ENCODE data around the gene LSMEM2. TPM values are rescaled to one million over a fixed set of nuclear protein-coding genes. Genes with fewer than 3 reads are reported as not detected.

LSMEM2 gene
- total and polyA plus RNA-seq, 9 of the 15 experiments (the other 6 are each of a cell fraction or from before 2014, with no cell fraction given): not detected

DNA sequence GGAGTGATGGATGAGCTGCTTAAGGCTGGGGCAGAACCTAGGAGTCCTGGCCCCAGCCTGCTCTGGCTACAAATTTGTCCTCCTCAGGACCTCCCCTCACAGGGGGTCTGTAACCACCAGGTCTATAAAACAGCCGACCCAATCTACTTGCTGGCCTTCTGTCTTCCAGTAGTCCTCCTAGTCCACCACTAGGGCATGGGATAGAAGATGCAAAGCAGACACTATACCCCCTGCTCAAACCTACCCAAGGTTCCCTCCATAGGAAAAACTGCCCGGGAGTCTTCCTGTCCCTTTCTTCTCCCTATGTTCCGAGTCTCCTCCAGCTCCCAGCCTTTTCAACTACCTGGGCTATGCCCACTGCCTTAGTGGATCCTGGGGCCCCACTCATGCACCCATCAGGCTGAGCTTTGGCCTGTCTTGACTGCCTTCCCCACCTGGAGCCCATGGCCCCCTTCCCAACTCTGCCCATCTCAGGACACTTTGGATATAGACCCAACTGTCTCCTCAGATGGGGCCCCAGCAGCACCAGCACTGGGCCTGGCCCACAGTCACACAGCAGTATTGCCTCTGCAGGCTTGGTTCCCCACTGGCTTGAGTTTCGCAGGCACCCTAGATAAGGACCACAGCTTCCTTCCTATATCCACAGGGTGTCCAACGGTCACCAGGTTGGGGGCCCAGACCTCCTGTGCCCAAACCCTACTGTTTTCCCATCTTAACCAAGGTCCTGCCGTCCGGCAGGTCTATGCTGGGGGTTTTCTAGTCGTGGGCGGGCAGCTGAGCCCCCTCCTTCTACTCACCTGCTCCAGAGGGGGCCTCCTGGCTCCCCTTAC is 19.2 kb downstream of the LSMEM2 start:
- WGBS (ENCODE audit: insufficient coverage, low coverage, missing lambda C conversion rate): 4% methylated on average over 9 of the region's 9 CpGs
- peak overlapping the region; percentile 66 to 97 for H3K9ac ChIP-seq (ENCODE audit: insufficient read depth in 1 of 2, low read depth in 2 of 2, low read length in 2 of 2)
- peak in 2 of 4 experiments; percentile 36 to 54 for DNase-seq (ENCODE audit: extremely low read depth in 1 of 4, low spot score in 3 of 4)
- POLR2A ChIA-PET: interaction anchor here (1.1 to 1.5 kb wide), 2 partner anchors 11 to 30 kb away, joined by 3 to 8 read pairs; partner anchors contain the start of gene TUSC2
- H3K27ac ChIP-seq (ENCODE audit: extremely low read depth, low read depth, low read length): peak overlapping the region; percentile 76
- FAIRE-seq: peak; percentile 72
- intact Hi-C loops (cut with micrococcal nuclease): loop anchor here (2.0 kb wide), 1 partner anchor 31 kb away; the partner anchor contains the start of gene TUSC2
- H3K9me3 ChIP-seq (replicated peaks; ENCODE audit: control insufficient read depth, insufficient read depth, low read depth, low read length): no peaks in the 10 kb centered on the region
- no peaks in the 10 kb centered on the region for H4K20me1 ChIP-seq (replicated peaks; ENCODE audit: control insufficient read depth, insufficient read depth, low read length)
- no peaks in the 10 kb centered on the region for H3K27me3 ChIP-seq (ENCODE audit: control insufficient read depth in 2 of 2, insufficient read depth in 2 of 2, low read length in 2 of 2)
- CTCF ChIA-PET (ENCODE audit: low intra/inter-chr PET ratio): interaction anchor here (0.7 kb wide), 1 partner anchor 368 kb away, joined by 3 read pairs; no protein-coding TSS in a partner anchor
- peak overlapping the region; percentile 86 for H3K4me2 ChIP-seq (ENCODE audit: insufficient read depth, low read length)
- no peaks in the 10 kb centered on the region for H3K9me1 ChIP-seq (ENCODE audit: control insufficient read depth, insufficient read depth, low read length)
- H3K4me1 ChIP-seq (replicated peaks in 1 of 2; ENCODE audit: control insufficient read depth in 2 of 2, insufficient read depth in 2 of 2, low read length in 2 of 2): peaks cover 21 to 70% of the 10 kb centered on the region in 2 experiments; a peak in 4 of 5 replicates
- H3K4me3 ChIP-seq: peak overlapping the region; percentile 83
- H3K79me2 ChIP-seq (ENCODE audit: control insufficient read depth, insufficient read depth, low read length): peaks cover 46% of the 10 kb centered on the region
- no peak for ATAC-seq
- BruUV-seq (replicated peaks): TSS peak; percentile 40
- in situ Hi-C loops (cut with MboI): no loop called here
- peaks cover 19% of the 10 kb centered on the region; the same call in 2 of the 3 replicates for H3K36me3 ChIP-seq (ENCODE audit: control insufficient read depth, insufficient read depth, low read length)
- no peak overlapping the region; the same call in 1 of the 2 replicates for H2AFZ ChIP-seq (ENCODE audit: low read depth, low read length)
- TF ChIP-seq TOE1 (IDR thresholded peaks at IDR 0.05; ENCODE audit: borderline replicate concordance): no peak
- no peak for TF ChIP-seq TOE1 (CRISPR knock-in tag; IDR thresholded peaks at IDR 0.05; ENCODE audit: borderline replicate concordance, low read depth)
- no peak for TF ChIP-seq SPI1 (IDR thresholded peaks at IDR 0.05; ENCODE audit: borderline replicate concordance, low read depth, low read length)
- TF ChIP-seq, protein P1, sequence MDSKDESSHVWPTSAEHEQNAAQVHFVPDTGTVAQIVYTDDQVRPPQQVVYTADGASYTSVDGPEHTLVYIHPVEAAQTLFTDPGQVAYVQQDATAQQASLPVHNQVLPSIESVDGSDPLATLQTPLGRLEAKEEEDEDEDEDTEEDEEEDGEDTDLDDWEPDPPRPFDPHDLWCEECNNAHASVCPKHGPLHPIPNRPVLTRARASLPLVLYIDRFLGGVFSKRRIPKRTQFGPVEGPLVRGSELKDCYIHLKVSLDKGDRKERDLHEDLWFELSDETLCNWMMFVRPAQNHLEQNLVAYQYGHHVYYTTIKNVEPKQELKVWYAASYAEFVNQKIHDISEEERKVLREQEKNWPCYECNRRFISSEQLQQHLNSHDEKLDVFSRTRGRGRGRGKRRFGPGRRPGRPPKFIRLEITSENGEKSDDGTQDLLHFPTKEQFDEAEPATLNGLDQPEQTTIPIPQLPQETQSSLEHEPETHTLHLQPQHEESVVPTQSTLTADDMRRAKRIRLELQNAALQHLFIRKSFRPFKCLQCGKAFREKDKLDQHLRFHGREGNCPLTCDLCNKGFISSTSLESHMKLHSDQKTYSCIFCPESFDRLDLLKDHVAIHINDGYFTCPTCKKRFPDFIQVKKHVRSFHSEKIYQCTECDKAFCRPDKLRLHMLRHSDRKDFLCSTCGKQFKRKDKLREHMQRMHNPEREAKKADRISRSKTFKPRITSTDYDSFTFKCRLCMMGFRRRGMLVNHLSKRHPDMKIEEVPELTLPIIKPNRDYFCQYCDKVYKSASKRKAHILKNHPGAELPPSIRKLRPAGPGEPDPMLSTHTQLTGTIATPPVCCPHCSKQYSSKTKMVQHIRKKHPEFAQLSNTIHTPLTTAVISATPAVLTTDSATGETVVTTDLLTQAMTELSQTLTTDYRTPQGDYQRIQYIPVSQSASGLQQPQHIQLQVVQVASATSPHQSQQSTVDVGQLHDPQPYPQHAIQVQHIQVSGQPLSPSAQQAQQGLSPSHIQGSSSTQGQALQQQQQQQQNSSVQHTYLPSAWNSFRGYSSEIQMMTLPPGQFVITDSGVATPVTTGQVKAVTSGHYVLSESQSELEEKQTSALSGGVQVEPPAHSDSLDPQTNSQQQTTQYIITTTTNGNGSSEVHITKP (IDR thresholded peaks at IDR 0.05; ENCODE audit: partially characterized antibody): peak; percentile 6
- TF ChIP-seq FOXA1 (IDR thresholded peaks at IDR 0.05; ENCODE audit: borderline replicate concordance): no peak
- no peak for TF ChIP-seq HCFC1 (IDR thresholded peaks at IDR 0.05; ENCODE audit: low read depth, low read length)
- 0 out of 2 replicates have a peak, but pooled peaks have one; percentile 21 for TF ChIP-seq ETV1 (tag; conservative IDR thresholded peaks at IDR 0.05; ENCODE audit: low read depth)
- no peak for TF ChIP-seq ZNF354B (CRISPR knock-in tag; IDR thresholded peaks at IDR 0.05)
- TF ChIP-seq CBFA2T3 (IDR thresholded peaks at IDR 0.05): peak; percentile 19; the same call in 1 of the 2 replicates
- TF ChIP-seq, protein P2, sequence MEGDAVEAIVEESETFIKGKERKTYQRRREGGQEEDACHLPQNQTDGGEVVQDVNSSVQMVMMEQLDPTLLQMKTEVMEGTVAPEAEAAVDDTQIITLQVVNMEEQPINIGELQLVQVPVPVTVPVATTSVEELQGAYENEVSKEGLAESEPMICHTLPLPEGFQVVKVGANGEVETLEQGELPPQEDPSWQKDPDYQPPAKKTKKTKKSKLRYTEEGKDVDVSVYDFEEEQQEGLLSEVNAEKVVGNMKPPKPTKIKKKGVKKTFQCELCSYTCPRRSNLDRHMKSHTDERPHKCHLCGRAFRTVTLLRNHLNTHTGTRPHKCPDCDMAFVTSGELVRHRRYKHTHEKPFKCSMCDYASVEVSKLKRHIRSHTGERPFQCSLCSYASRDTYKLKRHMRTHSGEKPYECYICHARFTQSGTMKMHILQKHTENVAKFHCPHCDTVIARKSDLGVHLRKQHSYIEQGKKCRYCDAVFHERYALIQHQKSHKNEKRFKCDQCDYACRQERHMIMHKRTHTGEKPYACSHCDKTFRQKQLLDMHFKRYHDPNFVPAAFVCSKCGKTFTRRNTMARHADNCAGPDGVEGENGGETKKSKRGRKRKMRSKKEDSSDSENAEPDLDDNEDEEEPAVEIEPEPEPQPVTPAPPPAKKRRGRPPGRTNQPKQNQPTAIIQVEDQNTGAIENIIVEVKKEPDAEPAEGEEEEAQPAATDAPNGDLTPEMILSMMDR (IDR thresholded peaks at IDR 0.05 in 2 of 3, conservative IDR thresholded peaks at IDR 0.05 in 1 of 3; ENCODE audit: insufficient read depth in 2 of 3, low read depth in 1 of 3, low read length in 3 of 3): 0 out of 6 replicates have a peak, but pooled peaks of 1 of the 3 experiments have one; percentile 30
- TF ChIP-seq BRCA1 (IDR thresholded peaks at IDR 0.05): no peak
- no peak for TF ChIP-seq BRCA1 (CRISPR knock-in tag; IDR thresholded peaks at IDR 0.05)
- TF ChIP-seq NR2C2 (CRISPR knock-in tag; IDR thresholded peaks at IDR 0.05): no peak
- TF ChIP-seq NR2C2 (tag; IDR thresholded peaks at IDR 0.05): no peak
- TF ChIP-seq DIDO1 (tag; IDR thresholded peaks at IDR 0.05; ENCODE audit: low read depth): no peak
- TF ChIP-seq MBD2 (IDR thresholded peaks at IDR 0.05; ENCODE audit: borderline replicate concordance, low read depth): 0 out of 2 replicates have a peak, but pooled peaks have one; percentile 2
